SK-N-SH treated with all-trans-retinoic acid at 6 μM for 48 hours (cell line): Measurements from ENCODE around the gene SCML2.

ENCODE experiments used
- ATAC-seq: fragments of 200-7000 bp; cut with Tn5 transposase; 3 replicates; pipeline ENCODE4 v1.9.1; 2020; ENCODE audit warnings: mild to moderate bottlenecking, moderate library complexity
- ARNTL ChIP-seq: fragments of 450-650 bp; formaldehyde crosslinking; IDR thresholded peaks from 2 replicates; pipeline ENCODE4 v1.5.0; 2020; ENCODE audit warnings: low read depth, mild to moderate bottlenecking, moderate library complexity, borderline replicate concordance
- BACH2 ChIP-seq: fragments of 250-450 bp; sonication (Bioruptor Pico); IDR thresholded peaks from 2 replicates; pipeline ENCODE4 v1.9.0; 2021; ENCODE audit warnings: mild to moderate bottlenecking, borderline replicate concordance
- CSDC2 ChIP-seq: fragments of 250-450 bp; sonication (Bioruptor Pico); IDR thresholded peaks from 2 replicates; pipeline ENCODE4 v1.5.0; 2020; ENCODE audit warnings: mild to moderate bottlenecking, moderate library complexity
- ESRRG ChIP-seq: fragments of 250-450 bp; sonication (Bioruptor Pico); IDR thresholded peaks from 2 replicates; pipeline ENCODE4 v1.6.1; 2021; ENCODE audit warnings: mild to moderate bottlenecking
- GLIS3 ChIP-seq: fragments of 250-450 bp; sonication (Bioruptor Pico); IDR thresholded peaks from 2 replicates; pipeline ENCODE4 v1.5.0; 2020; ENCODE audit warnings: mild to moderate bottlenecking, moderate library complexity
- ISL1 ChIP-seq: fragments of 250-450 bp; sonication (Bioruptor Pico); IDR thresholded peaks from 2 replicates; pipeline ENCODE4 v2.1.2; 2022; ENCODE audit warnings: mild to moderate bottlenecking, moderate library complexity
- OSR1 ChIP-seq: fragments of 250-450 bp; sonication (Bioruptor Pico); IDR thresholded peaks from 2 replicates; pipeline ENCODE4 v1.8.0; 2022; ENCODE audit warnings: moderate library complexity, mild to moderate bottlenecking, inconsistent platforms
- PPARA ChIP-seq: fragments of 250-450 bp; sonication (Bioruptor Pico); IDR thresholded peaks from 2 replicates; pipeline ENCODE4 v1.5.0; 2020; ENCODE audit warnings: mild to moderate bottlenecking, borderline replicate concordance
- RARB ChIP-seq: fragments of 250-450 bp; sonication (Bioruptor Pico); IDR thresholded peaks from 2 replicates; pipeline ENCODE4 v1.8.0; 2021; ENCODE audit warnings: mild to moderate bottlenecking, moderate library complexity
- SNAI2 ChIP-seq: fragments of 250-450 bp; sonication (Bioruptor Pico); IDR thresholded peaks from 2 replicates; pipeline ENCODE4 v1.5.0; 2020; ENCODE audit warnings: mild to moderate bottlenecking, moderate library complexity
- TCF4 ChIP-seq: fragments of 250-450 bp; sonication (Bioruptor Pico); IDR thresholded peaks from 2 replicates; pipeline ENCODE4 v1.8.0; 2021; ENCODE audit warnings: mild to moderate bottlenecking, moderate library complexity, borderline replicate concordance
- TOX ChIP-seq: fragments of 250-450 bp; sonication (Bioruptor Pico); IDR thresholded peaks from 2 replicates; pipeline ENCODE4 v1.8.0; 2021; ENCODE audit warnings: mild to moderate bottlenecking, moderate library complexity, borderline replicate concordance
- ZC3H10 ChIP-seq: fragments of 250-450 bp; sonication (Bioruptor Pico); IDR thresholded peaks from 2 replicates; pipeline ENCODE4 v1.5.1; 2021; ENCODE audit warnings: mild to moderate bottlenecking, moderate library complexity
- ZFP30 ChIP-seq: fragments of 450-650 bp; formaldehyde crosslinking; IDR thresholded peaks from 2 replicates; pipeline ENCODE4 v1.5.0; 2022; ENCODE audit warnings: mild to moderate bottlenecking, moderate library complexity
- ZNF565 ChIP-seq: fragments of 450-650 bp; formaldehyde crosslinking; conservative IDR thresholded peaks from 2 replicates; pipeline ENCODE4 v1.5.0; 2020; ENCODE audit warnings: low read depth, mild to moderate bottlenecking, moderate library complexity
- ZNF70 ChIP-seq: fragments of 450-650 bp; formaldehyde crosslinking; IDR thresholded peaks from 2 replicates; pipeline ENCODE4 v1.5.0; 2020; ENCODE audit warnings: mild to moderate bottlenecking, moderate library complexity
- ZNF8 ChIP-seq: fragments of 450-650 bp; formaldehyde crosslinking; IDR thresholded peaks from 2 replicates; pipeline ENCODE4 v1.5.0; 2020; ENCODE audit warnings: mild to moderate bottlenecking, moderate library complexity
- TF ChIP-seq, protein P1 (sequence below): fragments of 250-450 bp; sonication (Bioruptor Pico); IDR thresholded peaks from 2 replicates; pipeline ENCODE4 v1.5.1; 2020; ENCODE audit warnings: low read depth, mild to moderate bottlenecking, moderate library complexity
- TF ChIP-seq, protein P2 (sequence below): fragments of 250-450 bp; sonication (Bioruptor Pico); IDR thresholded peaks from 2 replicates; pipeline ENCODE4 v1.5.1; 2021; ENCODE audit warnings: mild to moderate bottlenecking, moderate library complexity
- TF ChIP-seq, protein P3 (sequence below): fragments of 250-450 bp; sonication (Bioruptor Pico); IDR thresholded peaks from 2 replicates; pipeline ENCODE4 v1.8.0; 2020; ENCODE audit warnings: mild to moderate bottlenecking, moderate library complexity, borderline replicate concordance
- TF ChIP-seq, protein P4 (sequence below): fragments of 250-450 bp; sonication (Bioruptor Pico); IDR thresholded peaks from 2 replicates; pipeline ENCODE4 v1.5.0; 2020; ENCODE audit warnings: mild to moderate bottlenecking, moderate library complexity
- TF ChIP-seq, protein P5 (sequence below): fragments of 250-450 bp; sonication (Bioruptor Pico); IDR thresholded peaks from 2 replicates; pipeline ENCODE4 v1.8.0; 2021; ENCODE audit warnings: low read depth, mild to moderate bottlenecking, moderate library complexity, borderline replicate concordance

Gene SCML2

DNA sequence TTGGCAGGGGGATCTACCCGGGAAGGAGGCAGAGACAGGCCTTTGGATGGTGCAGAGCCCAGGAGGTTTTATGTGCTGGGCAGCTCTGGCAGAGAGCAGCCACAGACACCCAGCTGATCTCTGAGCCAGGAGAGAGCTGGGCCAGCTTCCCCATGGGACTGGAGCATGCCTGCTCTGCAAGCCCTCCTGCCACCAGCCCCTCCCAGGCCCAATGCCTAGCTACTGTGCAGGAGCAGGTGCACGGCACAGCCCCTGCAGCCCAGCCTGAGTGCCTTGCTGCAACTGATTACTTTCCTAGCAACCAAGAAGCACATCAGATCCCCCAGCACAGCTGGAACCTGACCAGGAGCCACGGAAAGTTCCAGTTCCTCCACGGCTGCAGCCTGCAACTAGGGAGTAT, 76.0 kb downstream of the SCML2 start (continued):
- TF ChIP-seq, protein P1, sequence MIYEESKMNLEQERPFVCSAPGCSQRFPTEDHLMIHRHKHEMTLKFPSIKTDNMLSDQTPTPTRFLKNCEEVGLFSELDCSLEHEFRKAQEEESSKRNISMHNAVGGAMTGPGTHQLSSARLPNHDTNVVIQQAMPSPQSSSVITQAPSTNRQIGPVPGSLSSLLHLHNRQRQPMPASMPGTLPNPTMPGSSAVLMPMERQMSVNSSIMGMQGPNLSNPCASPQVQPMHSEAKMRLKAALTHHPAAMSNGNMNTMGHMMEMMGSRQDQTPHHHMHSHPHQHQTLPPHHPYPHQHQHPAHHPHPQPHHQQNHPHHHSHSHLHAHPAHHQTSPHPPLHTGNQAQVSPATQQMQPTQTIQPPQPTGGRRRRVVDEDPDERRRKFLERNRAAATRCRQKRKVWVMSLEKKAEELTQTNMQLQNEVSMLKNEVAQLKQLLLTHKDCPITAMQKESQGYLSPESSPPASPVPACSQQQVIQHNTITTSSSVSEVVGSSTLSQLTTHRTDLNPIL, result no peak
- TF ChIP-seq ZNF565 (CRISPR knock-in tag), result no peak
- TF ChIP-seq ZC3H10 (CRISPR knock-in tag), result no peak
- no peak for TF ChIP-seq BACH2 (CRISPR knock-in tag)

DNA sequence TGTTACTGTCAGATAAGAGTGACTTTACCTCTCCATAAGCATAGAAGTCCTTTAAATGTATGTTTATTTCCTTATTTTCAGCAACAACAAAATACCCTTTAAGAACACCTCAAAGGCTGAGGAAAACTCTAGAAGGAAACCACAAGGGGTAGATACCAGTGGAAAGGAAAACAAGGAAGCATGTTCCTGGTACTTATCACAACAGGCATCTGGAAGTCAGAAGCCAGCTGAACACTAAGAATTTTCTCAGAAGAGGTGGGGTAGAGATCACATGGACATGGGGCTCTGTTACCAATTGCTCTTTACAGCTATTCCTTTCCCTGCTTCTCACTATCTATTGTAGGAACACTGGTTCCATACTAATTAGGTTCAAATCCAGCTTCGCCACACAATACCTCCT, 82.3 kb downstream of the SCML2 start:
- TF ChIP-seq, protein P2, sequence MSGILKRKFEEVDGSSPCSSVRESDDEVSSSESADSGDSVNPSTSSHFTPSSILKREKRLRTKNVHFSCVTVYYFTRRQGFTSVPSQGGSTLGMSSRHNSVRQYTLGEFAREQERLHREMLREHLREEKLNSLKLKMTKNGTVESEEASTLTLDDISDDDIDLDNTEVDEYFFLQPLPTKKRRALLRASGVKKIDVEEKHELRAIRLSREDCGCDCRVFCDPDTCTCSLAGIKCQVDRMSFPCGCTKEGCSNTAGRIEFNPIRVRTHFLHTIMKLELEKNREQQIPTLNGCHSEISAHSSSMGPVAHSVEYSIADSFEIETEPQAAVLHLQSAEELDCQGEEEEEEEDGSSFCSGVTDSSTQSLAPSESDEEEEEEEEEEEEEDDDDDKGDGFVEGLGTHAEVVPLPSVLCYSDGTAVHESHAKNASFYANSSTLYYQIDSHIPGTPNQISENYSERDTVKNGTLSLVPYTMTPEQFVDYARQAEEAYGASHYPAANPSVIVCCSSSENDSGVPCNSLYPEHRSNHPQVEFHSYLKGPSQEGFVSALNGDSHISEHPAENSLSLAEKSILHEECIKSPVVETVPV (CRISPR knock-in tag), result no peak
- TF ChIP-seq, protein P3, sequence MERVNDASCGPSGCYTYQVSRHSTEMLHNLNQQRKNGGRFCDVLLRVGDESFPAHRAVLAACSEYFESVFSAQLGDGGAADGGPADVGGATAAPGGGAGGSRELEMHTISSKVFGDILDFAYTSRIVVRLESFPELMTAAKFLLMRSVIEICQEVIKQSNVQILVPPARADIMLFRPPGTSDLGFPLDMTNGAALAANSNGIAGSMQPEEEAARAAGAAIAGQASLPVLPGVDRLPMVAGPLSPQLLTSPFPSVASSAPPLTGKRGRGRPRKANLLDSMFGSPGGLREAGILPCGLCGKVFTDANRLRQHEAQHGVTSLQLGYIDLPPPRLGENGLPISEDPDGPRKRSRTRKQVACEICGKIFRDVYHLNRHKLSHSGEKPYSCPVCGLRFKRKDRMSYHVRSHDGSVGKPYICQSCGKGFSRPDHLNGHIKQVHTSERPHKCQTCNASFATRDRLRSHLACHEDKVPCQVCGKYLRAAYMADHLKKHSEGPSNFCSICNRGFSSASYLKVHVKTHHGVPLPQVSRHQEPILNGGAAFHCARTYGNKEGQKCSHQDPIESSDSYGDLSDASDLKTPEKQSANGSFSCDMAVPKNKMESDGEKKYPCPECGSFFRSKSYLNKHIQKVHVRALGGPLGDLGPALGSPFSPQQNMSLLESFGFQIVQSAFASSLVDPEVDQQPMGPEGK (CRISPR knock-in tag), result no peak
- TF ChIP-seq ISL1 (CRISPR knock-in tag) (no peak), OSR1 (CRISPR knock-in tag) (no peak), GLIS3 (CRISPR knock-in tag) (no peak), CSDC2 (CRISPR knock-in tag) (no peak), ZFP30 (CRISPR knock-in tag) (no peak), TCF4 (no peak), PPARA (CRISPR knock-in tag) (no peak), ZNF565 (CRISPR knock-in tag) (no peak)
- TF ChIP-seq, protein P4, sequence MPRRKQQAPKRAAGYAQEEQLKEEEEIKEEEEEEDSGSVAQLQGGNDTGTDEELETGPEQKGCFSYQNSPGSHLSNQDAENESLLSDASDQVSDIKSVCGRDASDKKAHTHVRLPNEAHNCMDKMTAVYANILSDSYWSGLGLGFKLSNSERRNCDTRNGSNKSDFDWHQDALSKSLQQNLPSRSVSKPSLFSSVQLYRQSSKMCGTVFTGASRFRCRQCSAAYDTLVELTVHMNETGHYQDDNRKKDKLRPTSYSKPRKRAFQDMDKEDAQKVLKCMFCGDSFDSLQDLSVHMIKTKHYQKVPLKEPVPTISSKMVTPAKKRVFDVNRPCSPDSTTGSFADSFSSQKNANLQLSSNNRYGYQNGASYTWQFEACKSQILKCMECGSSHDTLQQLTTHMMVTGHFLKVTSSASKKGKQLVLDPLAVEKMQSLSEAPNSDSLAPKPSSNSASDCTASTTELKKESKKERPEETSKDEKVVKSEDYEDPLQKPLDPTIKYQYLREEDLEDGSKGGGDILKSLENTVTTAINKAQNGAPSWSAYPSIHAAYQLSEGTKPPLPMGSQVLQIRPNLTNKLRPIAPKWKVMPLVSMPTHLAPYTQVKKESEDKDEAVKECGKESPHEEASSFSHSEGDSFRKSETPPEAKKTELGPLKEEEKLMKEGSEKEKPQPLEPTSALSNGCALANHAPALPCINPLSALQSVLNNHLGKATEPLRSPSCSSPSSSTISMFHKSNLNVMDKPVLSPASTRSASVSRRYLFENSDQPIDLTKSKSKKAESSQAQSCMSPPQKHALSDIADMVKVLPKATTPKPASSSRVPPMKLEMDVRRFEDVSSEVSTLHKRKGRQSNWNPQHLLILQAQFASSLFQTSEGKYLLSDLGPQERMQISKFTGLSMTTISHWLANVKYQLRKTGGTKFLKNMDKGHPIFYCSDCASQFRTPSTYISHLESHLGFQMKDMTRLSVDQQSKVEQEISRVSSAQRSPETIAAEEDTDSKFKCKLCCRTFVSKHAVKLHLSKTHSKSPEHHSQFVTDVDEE, result no peak
- TF ChIP-seq, protein P5, sequence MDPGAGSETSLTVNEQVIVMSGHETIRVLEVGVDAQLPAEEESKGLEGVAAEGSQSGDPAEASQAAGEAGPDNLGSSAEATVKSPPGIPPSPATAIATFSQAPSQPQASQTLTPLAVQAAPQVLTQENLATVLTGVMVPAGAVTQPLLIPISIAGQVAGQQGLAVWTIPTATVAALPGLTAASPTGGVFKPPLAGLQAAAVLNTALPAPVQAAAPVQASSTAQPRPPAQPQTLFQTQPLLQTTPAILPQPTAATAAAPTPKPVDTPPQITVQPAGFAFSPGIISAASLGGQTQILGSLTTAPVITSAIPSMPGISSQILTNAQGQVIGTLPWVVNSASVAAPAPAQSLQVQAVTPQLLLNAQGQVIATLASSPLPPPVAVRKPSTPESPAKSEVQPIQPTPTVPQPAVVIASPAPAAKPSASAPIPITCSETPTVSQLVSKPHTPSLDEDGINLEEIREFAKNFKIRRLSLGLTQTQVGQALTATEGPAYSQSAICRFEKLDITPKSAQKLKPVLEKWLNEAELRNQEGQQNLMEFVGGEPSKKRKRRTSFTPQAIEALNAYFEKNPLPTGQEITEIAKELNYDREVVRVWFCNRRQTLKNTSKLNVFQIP (CRISPR knock-in tag), result no peak
- TF ChIP-seq, protein P1, result no peak

DNA sequence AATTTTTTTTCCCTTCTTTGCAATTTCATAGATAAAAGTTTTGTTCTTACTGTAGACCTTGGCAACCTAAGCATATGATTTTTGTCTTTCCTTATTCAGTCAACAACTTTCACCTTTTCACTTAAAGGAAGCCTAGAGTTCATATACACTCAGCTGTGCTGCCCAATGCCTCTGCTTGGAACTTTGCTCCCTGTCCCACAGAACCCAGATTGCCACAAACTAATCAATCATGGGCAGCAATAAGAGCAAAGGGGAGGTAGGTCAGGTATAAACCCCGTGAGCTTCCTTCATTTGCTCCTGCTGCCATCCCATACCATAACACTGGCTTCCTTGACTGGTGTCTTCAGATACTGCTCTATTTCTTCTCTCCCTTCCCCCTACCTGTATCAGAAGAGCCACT, 82.8 kb downstream of the SCML2 start:
- ATAC-seq, result no peak
- TF ChIP-seq ZNF565 (CRISPR knock-in tag) (no peak), ZNF70 (CRISPR knock-in tag) (no peak), RARB (CRISPR knock-in tag) (no peak), ESRRG (CRISPR knock-in tag) (no peak), GLIS3 (CRISPR knock-in tag) (no peak), ZNF8 (CRISPR knock-in tag) (no peak), ZC3H10 (CRISPR knock-in tag) (no peak), SNAI2 (CRISPR knock-in tag) (no peak), ARNTL (no peak), TOX (CRISPR knock-in tag) (no peak), ISL1 (CRISPR knock-in tag) (no peak), TCF4 (no peak), CSDC2 (CRISPR knock-in tag) (no peak)
- TF ChIP-seq, protein P1, result no peak
- TF ChIP-seq, protein P2 (CRISPR knock-in tag), result no peak
- TF ChIP-seq, protein P3 (CRISPR knock-in tag), result no peak

More for the DNA sequence above, 82.3 kb downstream of the SCML2 start:
- ATAC-seq, result no peak
